Fibroblast of villous mesenchyme (primary cell): ENCODE data around the gene GRIN1. TPM values are rescaled to one million over a fixed set of nuclear protein-coding genes. Genes with fewer than 3 reads are reported as not detected.
"Not testable (repeated sequence)": the region's sequence is repeated elsewhere in the genome, so short reads cannot be mapped to it uniquely, and the experiment has no call there.

Experiments
- DNase-seq: peaks from one replicate; pipeline ENCODE4 v3.0.0-alpha.2; 2010; ENCODE audit warnings: low read depth
- H3K4me3 ChIP-seq: 2 replicates; pipeline ENCODE4 v1.5.1; 2011; ENCODE audit warnings: low read depth, mild to moderate bottlenecking, low read length
- total RNA-seq: library from RNA; depleted of rRNA; stranded (reverse); fragments of >200 nt; gene quantifications from 2 replicates; pipeline ENCODE4 v1.2.3, GENCODE V29; 2012
- TF ChIP-seq, protein P1 (sequence below): IDR thresholded peaks from 2 replicates; pipeline ENCODE4 v1.5.1; 2012; ENCODE audit warnings: low read depth, mild to moderate bottlenecking, low read length; ENCODE audit not compliant: insufficient read depth

GRIN1 gene
- total RNA-seq, 1 donor, result not detected

DNA sequence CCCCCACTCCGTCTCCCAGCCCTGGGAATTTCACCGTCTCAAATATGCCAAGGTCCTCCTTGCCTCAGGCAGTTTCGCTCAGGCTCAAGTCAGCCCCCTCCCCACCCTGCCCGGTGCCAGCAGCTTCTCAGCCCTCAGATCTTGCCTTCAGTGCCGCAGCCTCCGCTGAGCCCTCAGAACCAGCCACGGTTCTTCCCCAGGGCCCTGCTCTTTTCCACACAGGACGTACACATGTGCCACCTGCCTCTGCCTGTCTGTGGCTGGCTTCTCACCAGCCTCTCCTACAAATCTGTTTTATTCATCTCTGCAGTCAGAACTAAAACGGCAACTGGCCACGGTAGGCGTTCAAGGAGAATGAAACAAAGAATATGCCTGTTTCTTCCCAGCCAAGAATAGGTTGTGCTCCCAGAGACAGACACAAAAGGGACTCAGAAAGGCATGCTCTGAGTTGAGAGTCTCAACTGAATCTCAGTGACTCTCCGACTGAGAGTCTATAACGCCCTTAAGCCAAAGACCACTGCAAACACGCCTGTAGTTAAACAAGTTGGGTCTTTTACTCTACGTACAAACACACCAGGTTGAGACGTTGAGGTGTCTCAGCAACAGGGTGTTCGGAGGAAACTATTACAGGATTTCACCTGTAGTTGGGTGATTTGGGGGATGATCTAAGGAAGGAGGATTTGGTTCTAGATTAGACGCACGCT is 10.6 kb upstream of the GRIN1 start:
- TF ChIP-seq, protein P1, sequence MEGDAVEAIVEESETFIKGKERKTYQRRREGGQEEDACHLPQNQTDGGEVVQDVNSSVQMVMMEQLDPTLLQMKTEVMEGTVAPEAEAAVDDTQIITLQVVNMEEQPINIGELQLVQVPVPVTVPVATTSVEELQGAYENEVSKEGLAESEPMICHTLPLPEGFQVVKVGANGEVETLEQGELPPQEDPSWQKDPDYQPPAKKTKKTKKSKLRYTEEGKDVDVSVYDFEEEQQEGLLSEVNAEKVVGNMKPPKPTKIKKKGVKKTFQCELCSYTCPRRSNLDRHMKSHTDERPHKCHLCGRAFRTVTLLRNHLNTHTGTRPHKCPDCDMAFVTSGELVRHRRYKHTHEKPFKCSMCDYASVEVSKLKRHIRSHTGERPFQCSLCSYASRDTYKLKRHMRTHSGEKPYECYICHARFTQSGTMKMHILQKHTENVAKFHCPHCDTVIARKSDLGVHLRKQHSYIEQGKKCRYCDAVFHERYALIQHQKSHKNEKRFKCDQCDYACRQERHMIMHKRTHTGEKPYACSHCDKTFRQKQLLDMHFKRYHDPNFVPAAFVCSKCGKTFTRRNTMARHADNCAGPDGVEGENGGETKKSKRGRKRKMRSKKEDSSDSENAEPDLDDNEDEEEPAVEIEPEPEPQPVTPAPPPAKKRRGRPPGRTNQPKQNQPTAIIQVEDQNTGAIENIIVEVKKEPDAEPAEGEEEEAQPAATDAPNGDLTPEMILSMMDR, result no peak
- no peak for DNase-seq

DNA sequence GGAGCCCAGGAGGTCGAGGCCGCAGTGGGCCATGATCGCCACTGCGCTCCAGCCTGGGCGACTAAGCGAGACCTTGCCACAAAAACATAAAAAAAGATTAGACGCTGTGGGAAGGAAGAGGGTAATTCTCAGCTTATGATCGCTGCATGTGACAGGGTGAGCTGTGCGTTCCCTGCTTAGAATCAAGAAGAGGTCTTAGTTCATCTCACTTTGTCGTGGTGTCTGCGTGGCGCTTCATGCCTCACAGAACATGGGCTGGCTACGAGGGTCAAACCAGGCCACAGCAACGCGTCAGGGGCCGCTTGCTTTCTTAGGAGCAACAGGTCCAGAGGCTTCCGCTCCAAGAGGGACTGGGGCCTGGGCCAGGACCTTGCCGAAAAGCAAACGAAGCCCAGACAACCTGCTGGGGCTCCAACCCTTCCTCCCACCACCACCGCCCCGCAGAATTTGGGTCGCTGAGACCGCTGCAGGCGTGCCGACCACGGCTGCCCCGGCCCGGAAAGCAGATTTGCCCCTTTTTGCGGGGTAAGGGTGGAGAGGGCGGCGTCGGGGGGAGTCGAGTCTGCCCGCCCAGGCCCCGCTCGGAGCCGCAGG is 10.0 kb upstream of the GRIN1 start:
- peak; percentile 60 for DNase-seq
- TF ChIP-seq, protein P1, result no peak
- H3K4me3 ChIP-seq, result peak overlapping the region; percentile 81

More for the DNA sequence above, 10.6 kb upstream of the GRIN1 start:
- peak overlapping the region; percentile 81 for H3K4me3 ChIP-seq

- peak overlapping the region; percentile 81 for H3K4me3 ChIP-seq
- peak; percentile 92 for DNase-seq
- TF ChIP-seq, protein P1, result no peak
These were observed 9.3 kb upstream of the GRIN1 start for GRCh38 chr9:137129456-137130175.

DNA sequence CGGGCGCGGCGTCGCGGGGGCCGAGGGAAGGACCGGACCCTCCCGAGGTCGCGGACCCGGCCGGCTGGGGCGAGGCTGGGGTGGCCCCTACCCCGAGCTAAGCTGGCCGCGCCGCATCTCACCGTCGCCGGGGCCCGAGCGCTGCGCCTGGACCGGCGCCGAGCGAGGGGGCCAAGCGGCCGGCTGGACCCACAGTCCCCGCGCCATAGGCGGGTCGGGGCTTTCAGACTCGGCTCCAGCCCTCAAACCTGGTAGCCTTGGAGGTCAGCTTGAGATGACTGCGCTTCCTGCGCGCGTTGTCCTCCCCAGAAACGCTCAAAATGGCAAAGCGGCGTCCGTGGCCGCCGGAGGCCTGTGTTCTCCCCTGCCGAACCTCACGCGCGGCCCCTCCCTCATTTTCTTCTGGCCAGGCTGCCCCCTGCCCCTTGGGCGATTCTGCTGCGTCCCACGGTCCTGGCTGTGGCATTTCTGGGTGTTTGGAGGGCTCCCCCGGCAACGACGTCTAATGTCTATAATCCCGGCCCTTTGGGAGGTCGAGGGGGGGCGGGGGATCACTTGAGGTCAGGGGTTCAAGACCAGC is 8.7 kb upstream of the GRIN1 start:
- peak; percentile 9 for DNase-seq
- TF ChIP-seq, protein P1, result no peak
- H3K4me3 ChIP-seq, result peak overlapping the region; percentile 81

DNA sequence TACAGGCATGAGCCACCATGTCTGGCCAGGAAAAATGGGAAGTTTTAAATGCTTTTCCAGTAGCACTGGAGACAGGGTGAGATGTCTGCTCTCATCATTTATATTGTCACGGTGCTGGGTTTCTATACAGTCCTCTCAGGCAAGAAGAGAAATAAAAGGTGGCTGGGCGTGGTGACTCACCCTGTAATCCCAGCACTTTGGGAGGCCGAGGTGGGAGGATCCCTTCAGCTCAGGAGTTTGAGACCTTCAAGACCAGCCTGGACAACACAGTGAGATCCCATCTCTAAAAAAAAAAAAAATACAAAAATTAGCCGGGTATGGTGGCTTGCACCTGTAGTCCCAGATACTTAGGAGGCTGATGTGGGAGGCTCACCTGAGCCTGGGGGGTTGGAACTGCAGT is 4.8 kb upstream of the GRIN1 start:
- no peak overlapping the region for H3K4me3 ChIP-seq
- TF ChIP-seq, protein P1, result no peak
- DNase-seq, result no peak

DNA sequence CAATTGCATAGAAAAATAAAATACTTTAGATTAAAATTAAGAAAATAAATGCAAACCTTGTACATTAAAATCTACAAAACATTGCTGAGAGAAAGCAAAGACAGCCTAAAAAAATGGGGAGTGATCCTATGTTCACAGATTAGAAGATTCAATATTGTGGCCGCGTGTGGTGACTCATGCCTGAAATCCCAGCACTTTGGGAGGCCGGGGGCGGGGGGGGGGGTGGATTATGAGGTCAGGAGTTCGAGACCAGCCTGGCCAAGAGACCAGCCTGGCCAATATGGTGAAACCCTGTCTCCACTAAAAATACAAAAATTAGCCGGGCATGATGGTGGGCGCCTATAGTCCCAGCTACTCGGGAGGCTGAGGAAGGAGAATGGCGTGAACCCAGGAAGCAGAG is 3.8 kb upstream of the GRIN1 start:
- H3K4me3 ChIP-seq, DNase-seq: not testable (repeated sequence)
